Measurements from ENCODE around the gene VEGFA.

VEGFA gene

DNA sequence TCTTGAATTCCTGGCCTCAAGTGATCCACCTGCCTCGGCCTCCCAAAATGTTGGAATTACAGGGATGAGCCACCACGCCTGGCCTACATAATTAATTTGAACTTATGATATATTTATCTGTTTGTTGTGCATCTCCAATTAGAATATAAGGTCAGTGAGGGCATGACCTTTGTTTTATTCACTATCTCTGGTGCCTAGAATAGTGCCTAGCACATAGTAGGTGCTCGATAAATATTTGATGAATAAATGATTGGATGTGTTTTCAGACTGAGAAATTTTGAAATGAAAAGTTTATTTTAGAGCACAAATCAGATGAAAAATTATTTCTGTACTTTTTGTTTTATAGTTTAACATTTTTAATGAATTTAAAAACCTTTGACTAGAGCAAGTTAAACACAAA is 19.4 kb upstream of the VEGFA start:
- DNase-seq, result no peak
- in situ Hi-C loops (cut with HindIII; ENCODE audit: low pct_ligation_motif_present, low pct_unique_long_range_greater_than_20kb, low sequenced_read_pairs), result no loop called here

DNA sequence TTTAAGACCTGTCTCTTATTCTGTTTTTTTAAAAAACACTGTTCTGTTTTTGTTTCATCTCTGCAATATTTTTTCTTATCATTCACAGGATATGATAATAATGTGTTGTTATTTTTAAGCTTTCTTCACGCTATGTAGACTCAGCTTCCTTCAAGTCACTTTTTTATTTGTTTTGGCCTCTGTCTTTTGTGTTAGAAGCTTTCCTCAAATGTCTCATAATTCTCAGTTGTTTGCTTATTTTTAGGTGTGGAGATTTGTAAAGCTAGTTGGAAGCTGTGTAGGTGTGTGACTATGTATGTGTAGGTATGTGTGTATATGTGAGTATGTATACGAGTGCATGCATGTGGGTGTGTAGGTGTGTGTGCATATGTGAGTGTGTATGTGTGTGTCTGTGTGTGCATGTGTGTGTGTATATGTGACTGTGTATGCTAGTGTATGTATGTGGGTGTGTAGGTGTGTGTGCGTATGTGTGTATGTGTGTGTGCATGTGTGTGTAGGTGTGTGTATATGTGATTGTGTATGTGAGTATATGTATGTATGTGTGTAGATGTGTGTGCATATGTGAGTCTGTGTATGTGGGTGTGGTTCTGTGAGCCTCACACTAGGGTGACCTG is 16.3 kb upstream of the VEGFA start:
- DNase-seq, result no peak
- in situ Hi-C loops (cut with HindIII; ENCODE audit: low pct_ligation_motif_present, low pct_unique_long_range_greater_than_20kb, low sequenced_read_pairs), result no loop called here

DNA sequence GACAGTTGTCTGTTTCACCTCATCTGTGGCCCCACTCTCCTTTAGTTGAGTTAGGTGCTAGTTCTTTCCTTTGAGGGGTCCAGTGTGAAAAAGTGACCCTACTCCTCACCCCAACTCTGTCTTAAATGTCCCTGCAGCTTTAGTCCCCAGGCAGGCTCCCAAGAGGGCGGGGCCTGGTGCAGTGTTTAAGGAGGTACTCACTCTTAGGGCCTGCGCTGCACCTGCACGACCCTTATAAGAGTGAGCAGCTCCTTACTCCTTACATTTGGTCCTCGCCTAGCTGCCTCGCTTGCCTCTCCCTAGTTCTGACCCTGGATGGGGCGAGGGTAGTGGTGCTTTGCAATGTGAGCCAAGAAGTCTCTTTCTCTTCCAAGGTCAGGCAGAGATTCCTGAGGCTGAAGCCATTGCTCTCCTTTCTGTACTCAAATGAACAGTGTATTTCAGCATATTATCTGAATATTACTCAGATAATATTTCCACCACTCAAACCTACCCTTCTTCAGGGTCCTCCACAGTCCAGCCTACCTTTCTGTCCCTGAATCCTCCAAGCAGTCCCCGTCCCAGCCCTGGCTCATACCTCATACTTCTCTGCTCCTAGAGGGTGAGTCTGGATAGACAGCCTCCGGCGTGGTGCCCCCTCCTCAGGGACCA is 11.9 kb upstream of the VEGFA start:
- DNase-seq, result no peak
- in situ Hi-C loops (cut with HindIII; ENCODE audit: low pct_ligation_motif_present, low pct_unique_long_range_greater_than_20kb, low sequenced_read_pairs), result no loop called here

DNA sequence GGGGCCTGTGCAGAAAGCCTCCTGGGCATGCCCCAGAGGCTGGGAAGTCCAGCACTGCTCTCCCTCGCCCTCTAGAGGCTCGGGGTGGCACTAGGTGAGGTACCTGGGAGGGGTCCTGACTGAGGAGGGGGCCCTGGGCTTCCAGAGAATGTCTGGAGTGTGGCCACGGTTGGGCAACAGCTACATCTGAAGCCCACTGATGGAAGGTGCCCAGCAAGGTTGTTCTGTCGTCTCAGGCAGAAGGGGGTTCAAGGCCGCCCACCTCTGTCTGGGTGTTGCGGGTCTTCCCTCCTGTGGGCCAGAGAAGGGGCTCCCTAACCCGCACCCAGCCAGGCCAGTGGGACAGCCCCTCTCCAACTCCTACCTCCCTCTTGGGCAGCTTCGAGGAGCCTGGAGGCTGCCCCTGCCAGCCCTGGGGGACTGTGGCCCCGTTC is 11.4 kb upstream of the VEGFA start:
- DNase-seq, result peak; percentile 20
- in situ Hi-C loops (cut with HindIII; ENCODE audit: low pct_ligation_motif_present, low pct_unique_long_range_greater_than_20kb, low sequenced_read_pairs), result no loop called here

DNA sequence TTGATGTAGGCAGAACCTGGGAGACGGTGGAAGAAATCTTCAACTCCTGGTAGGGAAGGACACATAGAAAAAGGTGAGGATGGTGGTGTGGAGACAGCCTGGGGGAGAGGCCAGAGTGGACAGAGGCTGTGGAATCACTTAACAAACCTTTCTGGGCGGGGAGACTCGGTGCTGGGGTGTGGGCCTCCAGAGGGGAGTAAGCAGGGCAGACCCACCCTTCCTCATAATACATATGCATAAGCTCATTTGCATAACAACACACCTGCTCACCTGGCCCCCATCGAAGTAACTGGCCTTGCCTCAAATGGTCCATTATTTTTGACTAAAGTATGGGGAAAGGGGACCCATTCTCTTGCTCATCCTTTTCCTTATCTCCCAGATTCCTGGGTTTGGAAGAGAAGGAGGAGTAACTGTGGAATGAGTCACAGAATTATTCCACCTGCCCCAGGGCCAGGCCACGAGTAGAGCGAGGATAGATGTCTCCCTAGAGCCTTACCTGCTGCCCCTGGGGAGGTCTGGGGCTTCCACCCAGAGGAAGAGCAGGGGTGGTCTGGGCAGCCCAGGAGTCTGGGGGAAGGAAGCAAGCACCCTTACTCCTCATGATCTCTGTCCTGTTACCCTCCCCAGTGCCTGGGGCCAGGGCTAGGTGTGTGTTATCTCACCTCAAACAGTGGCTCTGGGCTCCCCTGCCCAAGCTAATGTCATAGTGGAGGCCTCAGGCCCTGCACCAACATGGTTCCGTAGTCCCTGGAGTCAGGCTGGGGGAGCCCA is 10.7 kb upstream of the VEGFA start:
- in situ Hi-C loops (cut with HindIII; ENCODE audit: low pct_ligation_motif_present, low pct_unique_long_range_greater_than_20kb, low sequenced_read_pairs), result no loop called here
- no peak for DNase-seq

DNA sequence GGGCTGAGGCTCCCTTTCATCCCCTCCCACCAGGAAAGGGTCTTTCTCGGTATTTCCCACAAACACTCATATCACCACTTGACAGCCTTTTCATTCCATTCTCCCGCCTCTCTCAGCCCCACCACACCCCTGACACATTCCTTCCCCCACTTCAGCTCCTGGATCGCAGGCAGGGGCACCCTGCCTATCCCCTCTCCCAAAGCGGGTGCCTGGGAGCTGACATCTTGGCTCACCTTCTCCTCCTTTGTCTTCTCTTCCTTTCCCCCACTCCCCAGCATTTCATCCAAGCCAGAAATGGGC is 10.2 kb upstream of the VEGFA start:
- in situ Hi-C loops (cut with HindIII; ENCODE audit: low pct_ligation_motif_present, low pct_unique_long_range_greater_than_20kb, low sequenced_read_pairs), result no loop called here
- DNase-seq, result no peak

DNA sequence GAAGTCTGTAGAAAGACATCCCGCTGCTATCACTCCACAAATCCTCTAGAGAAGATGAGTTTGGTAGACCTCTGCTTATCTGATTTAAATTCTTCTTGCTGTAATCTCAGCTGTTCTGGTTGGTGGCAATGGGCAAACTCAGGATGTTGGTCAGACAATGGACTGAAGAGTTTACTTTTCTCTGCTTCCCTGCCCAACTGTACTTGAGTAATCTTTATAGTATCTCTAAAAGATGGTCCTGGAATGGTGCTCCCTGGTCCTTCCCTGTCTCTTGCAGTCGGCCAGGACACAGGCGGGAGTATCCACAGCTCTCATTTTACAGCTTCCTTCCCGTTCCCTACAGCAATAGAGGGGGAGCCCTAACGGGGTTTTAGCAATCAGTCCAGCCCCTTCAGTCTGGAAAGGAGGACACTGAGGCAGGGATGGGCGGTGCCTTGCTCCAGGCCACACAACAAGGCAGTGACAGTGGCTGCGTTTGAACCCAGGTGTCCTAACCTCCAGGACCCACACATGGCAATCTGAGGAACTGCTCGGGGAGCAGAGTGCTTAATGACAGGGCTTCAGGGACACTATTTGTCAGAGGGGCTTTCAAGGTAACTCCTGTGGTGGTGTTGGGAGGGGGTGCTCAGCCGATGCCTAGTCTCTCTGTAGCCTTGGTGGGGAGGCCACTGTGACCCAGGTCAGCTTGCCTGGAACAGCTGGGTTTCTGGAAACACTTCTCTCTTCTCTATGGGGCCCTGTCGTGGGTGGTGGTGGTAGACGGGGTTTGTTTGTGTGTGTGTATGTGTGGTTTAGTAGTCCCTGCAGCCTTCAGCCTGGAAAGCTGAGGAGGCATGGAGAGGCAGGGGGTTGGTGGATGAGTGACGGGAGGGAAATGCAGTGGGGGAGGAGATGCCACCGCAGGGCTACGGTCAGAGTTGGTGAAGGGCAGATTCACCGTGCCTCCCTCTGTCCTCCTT is 9.5 kb upstream of the VEGFA start:
- no peak for DNase-seq
- in situ Hi-C loops (cut with HindIII; ENCODE audit: low pct_ligation_motif_present, low pct_unique_long_range_greater_than_20kb, low sequenced_read_pairs), result no loop called here

DNA sequence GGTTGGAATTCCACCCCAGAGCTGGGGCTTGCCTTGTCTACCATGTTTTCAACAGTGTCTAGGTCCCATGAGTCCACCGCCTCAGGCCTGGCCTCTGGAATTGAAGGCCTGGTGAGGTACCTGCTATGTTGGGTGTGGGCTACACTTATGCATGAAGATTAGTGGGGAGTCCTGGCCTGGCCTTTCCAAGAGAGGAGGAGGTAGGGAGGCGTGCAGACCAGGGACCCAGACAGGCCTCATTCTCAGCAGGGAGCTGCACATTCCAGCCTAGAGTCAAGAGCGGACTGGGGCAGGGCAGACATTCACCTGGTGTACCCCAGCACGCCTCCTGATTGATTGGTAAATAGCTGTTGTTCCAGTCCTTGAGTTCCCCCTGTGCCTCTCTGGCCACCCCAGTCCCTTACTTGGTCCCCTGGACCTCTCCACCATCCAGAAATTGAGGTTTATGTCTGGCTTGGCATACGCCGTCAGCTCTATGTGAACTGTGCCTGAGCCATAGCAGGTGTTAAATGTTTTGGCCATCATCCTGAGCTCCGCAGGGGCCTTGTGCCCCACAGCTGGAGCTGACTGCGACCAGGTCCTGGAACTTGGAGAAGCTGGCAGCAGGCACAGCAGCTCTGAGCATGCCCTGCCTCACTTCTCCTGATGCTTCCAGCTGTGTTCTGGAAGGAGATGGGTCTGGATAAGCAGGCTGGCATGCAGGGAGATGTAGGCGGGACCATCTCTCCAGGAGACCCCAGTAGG is 8.2 kb upstream of the VEGFA start:
- no peak for DNase-seq
- in situ Hi-C loops (cut with HindIII; ENCODE audit: low pct_ligation_motif_present, low pct_unique_long_range_greater_than_20kb, low sequenced_read_pairs), result no loop called here

DNA sequence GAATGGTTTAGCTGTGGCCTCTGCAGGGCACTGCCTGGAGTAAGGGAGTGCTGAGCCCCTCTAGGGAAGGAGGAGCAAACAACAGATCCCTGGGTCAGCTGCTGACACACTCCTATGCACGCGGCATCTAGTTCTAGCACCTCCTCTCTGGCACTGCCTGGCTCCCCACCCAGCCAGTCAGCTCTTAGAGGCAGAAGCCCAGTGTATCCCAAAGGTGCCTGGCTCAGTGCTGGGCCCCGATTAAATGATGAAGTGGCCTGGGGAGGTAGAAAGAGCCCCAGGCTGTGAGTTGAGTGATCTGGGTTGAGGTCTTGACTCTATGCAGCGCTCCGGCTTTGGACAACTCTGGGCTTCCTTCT is 7.6 kb upstream of the VEGFA start:
- in situ Hi-C loops (cut with HindIII; ENCODE audit: low pct_ligation_motif_present, low pct_unique_long_range_greater_than_20kb, low sequenced_read_pairs), result no loop called here
- no peak for DNase-seq

DNA sequence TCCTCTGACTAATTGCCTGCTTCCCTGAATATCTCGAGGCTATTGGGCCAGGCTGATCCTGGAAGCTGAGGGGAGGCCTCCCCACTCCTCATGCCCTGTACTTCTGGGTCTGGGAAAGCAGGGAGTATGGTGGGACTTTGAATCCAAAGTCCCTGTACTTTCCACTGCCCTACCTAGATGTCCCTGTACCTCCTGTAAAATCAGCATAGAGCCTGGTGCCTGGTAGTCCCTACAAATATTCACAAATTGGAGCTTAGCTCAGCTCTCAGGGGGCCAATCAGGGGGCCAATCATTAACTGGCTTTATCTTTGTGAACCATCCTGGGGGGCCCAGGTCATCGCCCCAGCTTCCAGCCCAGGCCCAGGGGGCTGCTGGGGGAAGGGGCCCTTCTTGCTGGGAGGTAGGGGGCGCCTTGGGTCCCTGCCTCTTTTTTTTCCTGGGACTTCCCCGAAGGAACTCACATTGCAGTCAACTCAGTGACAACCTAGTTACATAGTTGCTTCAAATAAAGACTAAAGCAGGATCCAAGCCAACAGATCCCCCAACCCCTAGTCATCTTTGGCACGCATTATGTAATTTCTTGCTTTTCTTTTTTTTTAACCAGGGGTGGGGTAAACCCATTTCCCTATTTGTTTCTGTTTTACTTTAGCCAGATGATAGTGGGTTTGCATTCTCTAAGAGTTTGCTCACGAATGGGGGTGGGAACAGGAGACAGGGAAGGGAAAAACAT is 6.9 kb upstream of the VEGFA start:
- in situ Hi-C loops (cut with HindIII; ENCODE audit: low pct_ligation_motif_present, low pct_unique_long_range_greater_than_20kb, low sequenced_read_pairs), result no loop called here
- DNase-seq, result no peak

DNA sequence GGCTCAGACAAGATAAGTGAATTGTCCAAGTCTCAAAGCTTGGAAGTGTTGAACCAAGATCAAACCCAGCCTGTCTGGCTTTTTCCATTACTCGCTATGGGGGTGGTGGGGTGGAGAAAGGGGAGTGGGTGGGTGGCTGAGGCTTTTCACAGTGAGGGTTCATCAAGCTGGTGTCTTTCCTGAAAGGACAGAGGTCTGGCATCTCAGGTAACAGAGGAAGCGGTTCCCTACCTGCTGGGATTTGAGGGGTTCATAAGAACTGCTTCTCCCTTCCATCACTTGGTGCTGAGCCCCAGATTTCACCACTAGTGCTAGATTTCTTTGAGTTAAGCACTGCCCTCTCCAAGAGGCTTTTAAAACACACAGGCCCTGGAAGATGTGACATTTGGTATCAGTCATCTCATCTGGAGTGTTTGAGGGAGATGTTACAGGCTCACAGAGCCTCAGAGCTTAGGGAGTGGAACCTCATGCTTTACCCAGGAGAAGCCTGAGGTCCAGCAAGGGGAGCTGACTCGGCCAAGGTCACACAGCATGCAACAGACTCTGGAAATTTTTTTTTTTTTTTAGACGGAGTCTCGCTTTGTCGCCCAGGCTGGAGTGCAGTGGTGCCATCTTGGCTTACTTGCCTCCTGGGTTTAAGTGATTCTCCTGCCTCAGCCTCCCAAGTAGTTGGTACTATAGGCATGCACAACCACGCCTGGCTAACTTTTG is 6.0 kb upstream of the VEGFA start:
- DNase-seq, result no peak
- in situ Hi-C loops (cut with HindIII; ENCODE audit: low pct_ligation_motif_present, low pct_unique_long_range_greater_than_20kb, low sequenced_read_pairs), result no loop called here

DNA sequence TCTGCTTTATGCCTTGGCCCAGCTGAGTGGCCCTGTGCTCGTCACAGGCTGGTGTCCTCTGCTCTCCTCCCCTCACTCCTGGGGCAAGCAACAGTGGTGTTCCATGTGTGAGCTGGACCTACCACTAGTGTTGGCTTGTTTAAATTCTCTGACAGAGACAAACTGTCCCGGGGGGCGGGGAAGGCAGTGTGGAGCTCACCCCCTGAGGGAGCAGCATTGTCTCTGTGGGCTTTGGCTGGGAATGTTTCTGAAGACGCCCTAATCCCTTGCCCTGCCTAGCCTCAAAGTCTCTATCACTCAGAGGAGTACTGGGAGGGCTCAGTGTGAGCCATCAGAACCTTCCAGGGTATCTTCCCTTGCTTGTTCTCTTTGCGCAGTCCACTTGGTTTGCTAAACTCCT is 5.2 kb upstream of the VEGFA start:
- DNase-seq, result no peak
- in situ Hi-C loops (cut with HindIII; ENCODE audit: low pct_ligation_motif_present, low pct_unique_long_range_greater_than_20kb, low sequenced_read_pairs), result no loop called here

DNA sequence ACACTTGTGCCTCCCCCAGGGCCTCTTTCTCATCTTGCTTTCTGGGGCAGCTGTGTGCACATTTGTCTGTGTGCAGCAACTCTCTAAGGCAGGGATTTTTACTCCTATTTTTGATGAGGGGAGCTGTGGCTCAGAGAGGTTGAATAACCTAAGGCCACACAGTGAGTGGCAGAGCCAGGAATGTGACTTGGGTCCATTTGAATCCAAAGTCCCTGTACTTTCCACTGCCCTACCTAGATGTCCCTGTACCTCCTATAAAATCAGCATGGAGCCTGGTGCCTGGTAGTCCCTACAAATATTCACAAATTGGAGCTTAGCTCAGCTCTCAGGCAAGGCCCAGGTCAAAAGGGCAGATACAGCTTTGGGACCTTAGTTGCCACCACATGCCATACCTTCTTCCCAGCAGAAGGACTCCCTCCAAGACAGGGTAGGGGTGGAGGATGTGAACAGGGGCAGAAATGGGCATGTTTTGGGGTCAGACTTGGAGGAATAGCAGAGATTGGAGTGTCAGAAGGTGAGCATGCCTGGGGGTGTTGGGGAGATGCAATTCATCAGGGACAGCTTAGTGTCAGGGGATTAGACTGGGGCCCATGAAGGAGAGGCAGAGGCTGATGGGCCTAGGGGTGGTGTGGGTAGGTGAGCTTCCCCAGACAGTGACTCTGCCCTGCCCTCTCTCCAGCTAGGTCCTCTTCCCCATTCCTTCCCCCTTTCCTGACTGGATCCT is 4.1 kb upstream of the VEGFA start:
- no peak for DNase-seq
- in situ Hi-C loops (cut with HindIII; ENCODE audit: low pct_ligation_motif_present, low pct_unique_long_range_greater_than_20kb, low sequenced_read_pairs), result no loop called here

DNA sequence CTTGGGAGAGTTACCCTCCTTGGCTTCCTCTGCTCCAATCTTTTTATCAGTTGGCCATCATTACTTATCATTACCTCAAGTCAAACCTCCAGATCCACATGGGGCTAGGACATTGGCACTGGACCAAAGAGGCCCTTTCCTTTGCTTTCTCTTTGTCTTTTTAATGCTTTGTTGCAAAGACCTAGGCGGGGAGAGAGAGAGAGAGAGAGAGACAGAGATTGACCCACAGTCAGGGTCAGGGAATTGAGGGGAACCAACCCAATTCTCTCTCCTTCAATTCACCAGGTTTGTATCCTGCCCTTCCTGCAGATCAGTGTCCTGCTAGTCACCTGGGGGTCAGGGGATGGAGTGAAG is 3.5 kb upstream of the VEGFA start:
- no peak for DNase-seq
- in situ Hi-C loops (cut with HindIII; ENCODE audit: low pct_ligation_motif_present, low pct_unique_long_range_greater_than_20kb, low sequenced_read_pairs), result no loop called here

DNA sequence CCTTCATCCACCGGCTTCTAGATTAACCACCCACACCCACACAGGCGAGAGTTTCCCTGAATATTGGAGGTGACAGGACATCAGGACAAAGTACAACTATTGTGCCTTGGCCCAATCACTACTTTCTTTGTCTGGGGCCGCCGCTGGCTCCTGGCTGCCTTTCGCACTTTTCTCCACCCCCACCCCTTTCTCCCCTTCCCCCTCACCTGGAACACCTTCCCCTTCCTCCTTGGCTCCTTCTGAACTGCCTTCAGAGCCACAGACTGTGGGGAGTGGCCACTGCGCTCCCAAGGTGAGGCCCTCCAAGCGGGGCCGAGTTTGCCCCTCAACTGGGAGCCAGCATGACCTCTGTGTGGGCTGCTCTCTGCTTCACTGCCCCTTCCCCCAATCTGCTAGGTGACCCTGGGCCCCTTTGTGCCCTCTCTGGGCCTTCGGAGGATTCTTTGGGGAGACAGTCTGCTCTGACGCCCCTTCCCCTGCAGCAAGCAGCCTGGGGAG is 3.0 kb upstream of the VEGFA start:
- in situ Hi-C loops (cut with HindIII; ENCODE audit: low pct_ligation_motif_present, low pct_unique_long_range_greater_than_20kb, low sequenced_read_pairs), result no loop called here
- DNase-seq, result no peak

DNA sequence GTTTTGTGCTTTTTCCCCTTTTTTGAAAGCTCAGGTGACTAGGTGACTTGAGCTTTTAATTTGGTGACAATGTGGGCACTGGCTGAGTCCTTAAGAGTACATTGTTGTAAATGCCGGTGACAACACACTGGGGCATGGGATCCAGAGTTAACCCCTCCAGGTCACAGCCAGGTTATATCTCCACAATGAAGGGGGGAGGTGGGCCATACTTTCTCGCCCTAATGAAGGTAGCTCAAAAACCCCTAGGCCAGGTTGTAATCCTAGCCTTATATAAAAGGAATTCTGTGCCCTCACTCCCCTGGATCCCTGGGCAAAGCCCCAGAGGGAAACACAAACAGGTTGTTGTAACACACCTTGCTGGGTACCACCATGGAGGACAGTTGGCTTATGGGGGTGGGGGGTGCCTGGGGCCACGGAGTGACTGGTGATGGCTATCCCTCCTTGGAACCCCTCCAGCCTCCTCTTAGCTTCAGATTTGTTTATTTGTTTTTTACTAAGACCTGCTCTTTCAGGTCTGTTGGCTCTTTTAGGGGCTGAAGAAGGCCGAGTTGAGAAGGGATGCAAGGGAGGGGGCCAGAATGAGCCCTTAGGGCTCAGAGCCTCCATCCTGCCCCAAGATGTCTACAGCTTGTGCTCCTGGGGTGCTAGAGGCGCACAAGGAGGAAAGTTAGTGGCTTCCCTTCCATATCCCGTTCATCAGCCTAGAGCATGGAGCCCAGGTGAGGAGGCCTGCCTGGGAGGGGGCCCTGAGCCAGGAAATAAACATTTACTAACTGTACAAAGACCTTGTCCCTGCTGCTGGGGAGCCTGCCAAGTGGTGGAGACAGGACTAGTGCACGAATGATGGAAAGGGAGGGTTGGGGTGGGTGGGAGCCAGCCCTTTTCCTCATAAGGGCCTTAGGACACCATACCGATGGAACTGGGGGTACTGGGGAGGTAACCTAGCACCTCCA is 2.2 kb upstream of the VEGFA start:
- in situ Hi-C loops (cut with HindIII; ENCODE audit: low pct_ligation_motif_present, low pct_unique_long_range_greater_than_20kb, low sequenced_read_pairs), result no loop called here
- DNase-seq, result no peak
